Activated CD8-positive, alpha-beta memory T cell treated with anti-CD3 and anti-CD28 coated beads, Interleukin-2, amount 50 U/mL, for 24 hours (primary cell): ENCODE data around the gene PLA2G12B.
"Not testable (repeated sequence)": the region's sequence is repeated elsewhere in the genome, so short reads cannot be mapped to it uniquely, and the experiment has no call there.

Experiments
- DNase-seq: peaks from one replicate; pipeline ENCODE4 v3.0.0-alpha.2; 2020; ENCODE audit errors: extremely low read depth

PLA2G12B gene, protein sequence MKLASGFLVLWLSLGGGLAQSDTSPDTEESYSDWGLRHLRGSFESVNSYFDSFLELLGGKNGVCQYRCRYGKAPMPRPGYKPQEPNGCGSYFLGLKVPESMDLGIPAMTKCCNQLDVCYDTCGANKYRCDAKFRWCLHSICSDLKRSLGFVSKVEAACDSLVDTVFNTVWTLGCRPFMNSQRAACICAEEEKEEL

DNA sequence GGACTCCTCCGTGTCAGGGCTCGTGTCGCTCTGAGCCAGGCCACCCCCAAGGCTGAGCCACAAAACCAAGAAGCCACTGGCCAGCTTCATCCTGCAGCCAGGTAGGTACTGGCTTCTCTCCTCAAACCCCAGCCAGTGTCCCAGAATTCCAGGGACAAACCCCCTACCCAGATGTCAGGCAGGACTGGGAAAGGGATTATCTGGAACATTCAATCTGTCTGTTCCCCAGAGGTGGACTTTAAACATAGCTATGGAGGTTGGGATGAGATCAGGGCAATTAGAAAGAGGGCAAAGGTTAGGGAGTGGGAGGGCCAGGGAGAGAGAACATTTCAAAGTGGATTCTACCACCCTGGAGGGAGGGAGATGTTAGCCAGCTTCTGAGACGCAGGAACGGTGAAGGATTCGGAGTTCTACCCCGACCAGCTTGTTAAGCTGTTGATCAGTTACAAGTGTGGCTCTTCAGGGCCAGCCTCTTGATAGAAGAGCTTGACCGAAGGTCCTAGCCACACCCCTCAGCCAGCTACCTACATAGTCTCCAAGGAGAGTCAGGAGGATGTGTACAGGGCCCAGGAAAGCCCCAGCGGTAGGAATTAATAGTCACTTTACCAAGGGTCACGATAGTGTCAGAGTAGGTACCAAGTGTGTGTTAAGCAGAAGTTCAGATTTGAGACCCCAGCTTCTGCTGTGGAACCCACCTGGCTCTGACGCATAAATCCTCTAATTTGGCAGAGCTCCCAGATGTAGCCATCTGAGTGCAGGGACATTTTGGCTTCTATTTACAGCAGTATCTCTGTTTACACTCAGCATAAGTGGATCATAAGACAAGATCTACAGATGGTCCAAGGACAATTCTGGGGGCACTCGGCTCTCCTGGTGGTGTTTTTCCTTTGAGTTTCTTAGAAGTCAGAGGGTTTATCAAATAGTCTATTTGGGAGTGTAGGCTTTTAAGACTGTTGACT lies at the start of gene PLA2G12B:
Gene PLA2G12B, minus strand, starts transcription at position 211 of the 959 bp plus-strand sequence. Its CDS starts 121 bp downstream, at position 90.
- no peak for DNase-seq

DNA sequence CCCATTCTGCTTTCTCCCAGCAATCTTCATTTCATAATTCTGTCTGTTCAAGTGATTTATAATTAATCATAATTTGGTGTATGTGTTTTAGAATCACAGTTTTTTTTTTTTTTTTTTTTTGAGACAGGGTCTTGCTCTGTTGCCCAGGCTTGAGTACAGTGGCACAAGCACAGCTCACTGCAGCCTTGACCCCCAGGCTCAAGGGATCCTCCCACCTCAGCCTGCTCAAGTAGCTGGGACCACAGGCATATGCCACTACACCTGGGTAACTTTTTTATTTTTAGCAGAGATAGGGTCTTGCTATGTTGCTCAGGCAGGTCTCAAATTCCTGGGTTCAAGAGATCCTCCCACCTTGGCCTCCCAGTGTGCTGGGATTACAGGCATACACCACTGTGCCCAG lies 49.2 kb upstream of the PLA2G12B start:
- DNase-seq = no peak

DNA sequence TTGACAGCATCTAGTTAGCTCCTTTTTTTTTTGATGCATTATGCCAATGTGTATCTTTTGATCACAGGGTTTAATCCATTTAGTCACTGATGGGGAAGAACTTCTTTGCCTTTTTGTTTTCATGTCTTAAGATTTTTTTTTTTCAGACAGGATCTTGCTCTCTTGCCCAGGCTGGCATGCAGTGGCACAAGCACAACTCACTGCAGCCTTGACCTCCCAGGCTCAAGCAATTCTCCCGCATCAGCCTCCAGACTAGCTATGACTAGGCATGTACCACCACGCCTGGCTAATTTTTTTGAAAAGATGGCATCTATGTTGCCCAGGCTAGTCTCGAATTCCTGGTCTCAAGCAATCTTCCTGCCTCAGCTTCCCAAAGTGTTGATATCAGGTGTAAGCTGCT lies 46.4 kb upstream of the PLA2G12B start:
- DNase-seq = no peak

DNA sequence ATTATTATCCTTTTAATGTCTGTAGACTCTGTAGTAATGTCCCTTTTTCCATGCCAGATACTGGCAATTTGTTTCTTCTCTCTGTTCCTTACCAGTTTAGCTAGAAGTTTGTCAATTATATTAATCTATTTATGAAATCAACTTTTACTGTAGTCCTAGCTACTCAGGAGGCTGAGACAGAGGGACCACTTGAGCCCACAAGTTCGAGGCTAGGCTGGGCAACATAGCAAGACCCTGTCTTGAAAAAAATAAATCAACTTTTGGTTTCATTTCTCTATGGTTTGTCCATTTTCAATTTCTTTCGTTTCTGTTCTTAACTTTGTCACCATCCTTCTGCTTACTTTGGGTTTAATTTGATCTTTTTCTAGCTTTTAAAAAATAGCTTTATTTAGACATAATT lies 42.5 kb upstream of the PLA2G12B start:
- no peak for DNase-seq

DNA sequence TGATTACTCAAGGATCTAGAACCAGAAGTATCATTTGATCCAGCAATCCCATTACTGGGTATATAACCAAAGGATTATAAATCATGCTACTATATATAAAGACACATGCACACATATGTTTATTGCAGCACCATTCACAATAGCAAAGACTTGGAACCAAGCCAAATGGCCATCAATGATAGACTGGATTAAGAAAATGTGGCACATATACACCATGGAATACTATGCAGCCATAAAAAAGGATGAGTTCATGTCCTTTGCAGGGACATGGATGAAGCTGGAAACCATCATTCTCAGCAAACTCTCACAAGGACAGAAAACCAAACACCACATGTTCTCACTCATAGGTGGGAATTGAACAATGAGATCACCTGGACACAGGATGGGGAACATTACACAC lies 40.9 kb upstream of the PLA2G12B start:
- not testable (repeated sequence) for DNase-seq

DNA sequence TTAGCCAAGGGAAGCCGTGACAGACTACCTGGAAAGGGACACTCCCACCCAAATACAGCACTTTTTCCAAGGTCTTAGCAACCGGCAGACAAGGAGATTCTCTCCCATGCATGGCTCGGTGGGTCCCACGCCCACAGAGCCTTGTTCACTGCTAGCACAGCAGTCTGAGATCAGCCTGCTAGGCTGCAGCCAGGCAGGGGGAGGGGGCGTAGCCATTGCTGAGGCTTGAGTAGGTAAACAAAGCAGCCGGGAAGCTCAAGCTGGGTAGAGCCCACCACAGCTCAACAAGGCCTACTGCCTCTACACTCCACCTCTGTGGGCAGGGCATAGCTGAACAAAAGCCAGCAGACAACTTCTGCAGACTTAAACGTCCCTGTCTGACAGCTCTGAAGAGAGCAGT lies 35.2 kb upstream of the PLA2G12B start:
- not testable (repeated sequence) for DNase-seq

DNA sequence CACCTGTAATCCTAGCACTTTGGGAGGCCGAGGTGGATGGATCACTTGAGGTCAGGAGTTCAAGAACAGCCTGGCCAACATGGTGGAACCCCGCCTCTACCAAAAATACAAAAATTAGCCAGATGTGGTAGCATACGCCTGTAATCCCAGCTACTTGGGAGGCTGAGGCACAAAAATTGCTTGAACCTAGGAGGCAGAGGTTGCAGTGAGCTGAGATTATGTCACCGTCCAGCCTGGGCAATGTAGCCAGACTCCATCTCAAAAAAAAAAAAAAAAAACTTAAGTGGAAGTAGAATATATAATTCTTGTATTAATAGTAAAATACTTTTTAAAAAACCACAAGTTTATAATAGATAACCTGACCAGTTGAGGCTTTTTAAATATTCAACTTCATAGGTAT lies 30.0 kb upstream of the PLA2G12B start:
- DNase-seq = not testable (repeated sequence)

DNA sequence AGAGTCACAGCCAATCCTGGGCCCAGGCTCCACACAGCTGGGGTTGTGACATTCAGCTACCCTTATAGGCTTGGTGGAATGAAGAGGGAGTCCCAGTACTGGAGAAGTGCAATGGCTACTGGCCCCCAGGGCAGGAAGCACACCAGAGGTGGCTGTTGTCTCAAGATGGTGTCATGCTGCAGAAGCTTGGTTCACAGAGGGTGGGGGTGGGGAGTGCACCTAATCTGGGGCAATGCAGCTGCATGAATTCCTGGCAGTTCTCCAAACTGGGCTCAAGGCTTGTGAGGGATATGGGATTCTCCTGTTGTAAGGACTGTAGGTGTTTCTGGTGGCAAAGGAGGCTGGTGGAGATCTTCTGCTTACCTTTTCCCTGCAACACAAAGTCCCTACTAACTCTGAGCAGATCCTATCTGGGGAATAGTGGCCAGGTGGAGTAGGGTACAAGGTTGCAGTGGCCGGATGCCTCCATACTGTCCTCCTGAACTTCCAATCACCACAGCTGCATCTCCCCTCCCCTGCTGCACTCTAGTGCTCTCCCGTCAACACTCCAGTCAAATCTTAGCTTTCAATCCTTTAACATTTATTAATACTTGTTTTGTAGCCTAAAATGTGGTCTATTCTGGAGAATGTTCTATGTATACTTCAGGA lies 27.4 kb upstream of the PLA2G12B start:
- DNase-seq = no peak

DNA sequence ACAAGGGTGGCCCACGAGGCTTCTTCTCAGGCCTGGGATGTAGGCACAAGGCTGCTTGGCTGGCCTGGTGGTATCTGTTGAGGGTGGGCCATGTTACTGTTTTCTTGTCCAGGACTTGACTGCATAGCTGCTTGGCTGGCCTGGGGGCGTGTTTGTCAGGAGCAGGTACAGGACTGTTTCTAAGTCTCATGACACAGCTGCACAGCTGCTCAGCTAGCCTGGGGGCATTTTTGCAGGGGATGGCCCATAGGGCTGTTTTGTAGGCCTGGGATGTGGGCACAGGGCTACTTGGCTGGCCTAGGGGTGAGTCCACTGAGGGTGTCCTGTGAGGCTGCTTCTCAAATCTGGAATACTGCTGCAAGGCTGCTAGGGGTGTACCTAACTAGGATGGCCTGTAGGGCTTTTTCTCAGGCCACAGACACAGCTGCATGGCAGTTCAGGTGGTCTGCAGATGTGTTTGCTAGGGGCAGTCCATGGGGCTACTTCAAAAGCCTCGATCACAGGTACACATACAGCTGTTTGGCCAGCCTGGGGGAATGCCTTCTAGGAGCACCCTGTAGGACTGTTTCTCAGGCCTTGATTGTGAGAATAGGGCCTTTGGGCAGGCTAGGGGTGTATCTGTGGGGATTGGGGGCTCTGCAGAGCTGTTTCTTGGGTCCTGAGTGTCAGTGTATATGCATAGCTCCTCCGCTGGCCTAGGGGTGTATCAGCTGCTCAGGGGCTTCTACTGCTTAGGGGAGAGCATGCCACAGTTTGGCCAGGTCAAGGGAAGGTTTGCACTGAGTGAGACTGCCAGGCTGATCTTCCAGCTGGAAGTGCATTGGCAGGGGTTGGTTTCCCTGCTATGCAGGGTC lies 26.6 kb upstream of the PLA2G12B start:
- no peak for DNase-seq

DNA sequence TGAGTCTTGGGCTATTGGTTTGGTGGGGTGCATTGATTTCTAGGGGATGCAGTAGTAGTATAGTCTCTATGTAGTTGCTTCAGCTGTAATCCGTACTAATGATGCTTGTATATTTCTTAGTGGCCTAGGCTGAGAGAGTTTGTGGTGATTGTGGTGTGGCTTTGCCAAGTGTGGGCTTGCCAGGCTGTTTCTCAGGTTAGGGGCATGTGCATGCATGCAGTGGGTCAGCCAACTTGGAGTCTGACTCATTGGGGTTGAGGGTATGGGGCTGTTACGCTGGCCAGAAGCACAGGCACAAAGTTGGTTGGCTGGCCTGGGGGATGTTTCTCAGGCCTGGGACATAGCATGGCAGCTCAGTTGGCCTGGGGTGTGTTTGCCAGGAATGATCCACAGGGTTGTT lies 25.7 kb upstream of the PLA2G12B start:
- no peak for DNase-seq

DNA sequence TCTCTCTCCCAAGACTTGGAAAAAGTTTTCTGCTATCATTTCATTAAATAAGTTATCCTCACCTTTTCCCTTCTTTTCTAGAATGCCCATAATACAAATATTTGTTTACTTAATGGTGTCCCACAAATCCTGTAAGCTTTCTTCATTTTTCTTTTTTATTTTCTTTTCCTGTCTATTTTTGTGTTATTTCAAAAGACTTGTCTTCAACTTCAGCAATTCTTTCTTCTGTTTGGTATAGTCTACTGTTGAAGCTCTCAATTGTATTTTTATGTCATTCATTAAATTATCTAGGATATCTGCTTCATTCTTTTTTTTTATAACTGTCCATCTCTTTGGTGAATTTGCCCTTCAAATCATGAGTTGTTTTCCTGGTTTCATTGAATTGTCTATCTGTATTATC lies 25.1 kb upstream of the PLA2G12B start:
- DNase-seq = no peak

DNA sequence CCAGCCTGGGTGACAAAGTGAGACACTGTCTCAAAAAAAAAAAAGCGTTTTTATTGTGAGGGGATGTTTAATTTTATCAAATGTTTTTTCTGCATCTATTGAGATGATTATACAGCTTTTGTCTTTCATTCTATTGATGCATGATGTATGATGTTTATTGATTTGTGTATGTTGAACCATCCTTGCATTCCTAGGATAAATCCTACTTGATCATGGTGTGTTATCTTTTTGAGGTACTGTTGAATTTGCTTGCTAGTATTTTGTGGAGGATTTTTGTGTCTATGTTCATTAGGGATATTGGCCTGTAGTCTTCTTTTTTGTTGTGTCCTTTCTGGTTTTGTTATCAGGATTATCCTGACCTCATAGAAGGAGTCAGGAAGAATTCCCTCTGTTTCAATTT lies 22.3 kb upstream of the PLA2G12B start:
- no peak for DNase-seq

DNA sequence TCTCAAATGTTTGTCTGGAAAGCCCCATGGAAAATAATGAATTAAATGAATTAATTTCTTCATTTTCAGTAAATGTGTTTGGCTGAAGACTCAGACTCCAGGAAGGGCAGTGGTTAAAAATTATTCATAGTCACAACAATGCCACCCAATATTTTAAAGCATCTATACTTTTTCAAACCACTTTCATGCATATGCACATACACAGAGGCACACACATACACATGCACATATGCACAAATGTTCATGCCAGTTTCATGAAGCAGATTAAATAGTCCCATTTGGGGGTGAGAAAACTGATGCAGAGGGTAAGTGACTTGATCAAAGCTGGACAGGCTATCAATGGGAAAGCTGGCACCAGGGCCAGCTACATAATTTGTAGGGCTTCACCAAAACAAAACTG lies 1.4 kb upstream of the PLA2G12B start:
- DNase-seq = no peak

DNA sequence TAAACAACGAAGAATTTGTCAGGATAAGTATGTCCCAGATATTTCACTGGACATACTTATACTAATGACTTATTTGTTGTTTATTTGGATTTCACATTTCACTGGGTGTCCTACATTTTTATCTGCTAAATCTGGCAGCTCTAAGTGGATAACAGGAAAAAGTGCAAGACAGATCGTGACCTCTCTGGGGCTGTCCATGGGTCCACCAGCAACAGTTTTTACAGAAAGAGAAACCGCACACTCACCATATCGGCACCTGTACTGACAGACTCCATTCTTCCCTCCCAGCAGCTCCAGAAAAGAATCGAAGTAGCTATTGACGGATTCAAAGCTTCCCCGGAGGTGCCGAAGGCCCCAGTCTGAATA lies 393 bp downstream of the PLA2G12B start:
- DNase-seq = no peak

DNA sequence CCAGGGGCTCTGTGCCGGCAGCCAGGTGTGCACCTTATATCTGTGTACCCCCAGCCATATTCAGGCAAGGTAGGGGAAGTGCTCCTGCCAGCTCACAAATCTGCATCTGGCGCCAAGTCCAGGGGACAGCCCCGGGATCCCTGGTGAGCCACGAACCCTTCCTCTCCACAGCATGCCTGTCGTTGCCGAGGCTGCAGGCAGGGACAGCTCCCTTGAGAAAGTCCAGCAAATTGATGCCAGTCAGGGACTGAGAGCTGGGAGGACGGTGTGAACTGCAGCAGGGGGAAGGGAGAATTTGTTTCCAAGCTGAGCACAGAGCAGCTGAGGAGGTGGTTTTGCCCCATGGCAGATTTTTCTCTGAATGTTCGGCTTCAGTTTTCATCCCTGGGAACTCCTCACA lies 919 bp downstream of the PLA2G12B start:
- DNase-seq = no peak

DNA sequence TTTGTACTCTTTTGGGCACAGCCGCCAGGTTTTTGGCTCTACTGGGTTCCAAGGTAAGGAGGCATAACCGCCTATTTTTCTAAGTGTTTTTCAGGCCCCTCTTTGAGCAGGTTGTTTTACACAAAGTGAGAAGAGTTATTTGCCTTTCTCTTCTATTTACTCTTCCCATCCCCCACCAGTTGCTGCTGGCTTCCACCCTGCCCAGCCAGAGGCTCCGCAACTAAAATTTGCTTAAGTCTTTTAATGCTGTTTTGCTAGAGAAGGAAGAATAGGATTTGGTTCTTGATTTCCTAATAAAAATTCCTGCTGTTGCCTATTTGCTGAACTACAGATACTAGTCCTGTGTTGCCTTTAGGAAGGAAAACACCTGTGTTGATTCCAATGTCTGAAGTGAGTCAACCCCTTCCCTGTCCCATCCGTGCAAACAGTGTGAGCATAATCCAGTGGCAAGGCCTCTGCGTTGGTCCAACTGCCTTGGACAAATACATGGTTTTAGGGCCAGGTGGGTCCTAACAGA lies 1.9 kb downstream of the PLA2G12B start:
- no peak for DNase-seq

DNA sequence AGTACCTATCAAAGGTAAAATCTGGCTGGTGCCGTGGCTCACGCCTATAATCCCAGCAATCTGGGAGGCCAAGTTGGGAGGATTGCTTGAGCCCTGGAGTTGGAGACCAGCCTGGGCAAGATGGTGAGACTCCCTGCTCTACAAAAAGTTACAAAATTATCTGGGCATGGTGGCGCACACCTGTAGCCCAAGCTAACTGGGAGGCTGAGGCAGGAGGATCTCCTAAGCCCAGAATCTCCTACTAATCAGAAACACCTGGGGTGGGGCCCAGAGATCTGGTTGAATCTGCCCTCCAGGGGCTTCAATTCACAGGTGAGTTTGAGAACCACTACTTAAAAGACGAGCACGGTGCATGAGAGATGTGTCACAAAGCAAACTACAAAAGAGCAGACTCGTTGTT lies 2.4 kb downstream of the PLA2G12B start:
- DNase-seq = no peak

DNA sequence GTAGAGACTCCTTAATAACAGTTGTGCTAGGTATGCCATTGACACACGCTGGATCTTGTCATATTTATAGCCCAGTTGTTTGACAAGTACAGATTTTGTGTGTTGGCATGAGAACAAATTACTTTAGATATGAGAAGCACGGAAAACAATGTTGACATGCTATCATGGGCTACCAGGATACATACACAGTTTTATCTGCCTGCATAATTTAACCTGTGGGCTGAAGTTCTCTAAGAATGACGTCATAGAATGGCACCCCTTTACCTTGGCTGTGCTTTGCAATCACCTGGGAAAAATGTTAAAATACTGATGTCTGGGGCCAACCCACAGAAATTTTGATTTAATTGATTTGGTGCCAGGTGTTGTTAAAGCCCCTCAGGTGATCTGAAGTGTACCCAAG lies 2.8 kb downstream of the PLA2G12B start:
- DNase-seq = no peak

DNA sequence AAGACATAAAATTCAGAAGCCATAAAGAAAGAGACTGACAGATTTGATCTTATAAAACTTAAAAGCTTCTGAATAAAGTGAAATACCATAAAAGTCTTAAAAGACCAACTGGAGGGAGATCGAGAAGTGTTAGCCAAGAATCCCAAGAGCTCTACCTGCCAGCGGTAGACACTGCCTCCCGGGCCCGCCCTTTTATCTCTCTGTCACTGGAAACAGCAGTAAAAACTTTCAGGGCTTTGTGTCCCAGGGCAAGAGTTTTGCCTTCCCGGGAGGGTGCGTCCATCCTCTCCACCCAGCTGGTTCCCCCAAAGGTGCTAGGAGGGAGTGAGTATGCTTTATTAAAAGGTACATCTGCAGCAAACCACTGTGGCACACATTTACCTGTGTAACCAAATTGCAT lies 5.8 kb downstream of the PLA2G12B start:
- DNase-seq = no peak

DNA sequence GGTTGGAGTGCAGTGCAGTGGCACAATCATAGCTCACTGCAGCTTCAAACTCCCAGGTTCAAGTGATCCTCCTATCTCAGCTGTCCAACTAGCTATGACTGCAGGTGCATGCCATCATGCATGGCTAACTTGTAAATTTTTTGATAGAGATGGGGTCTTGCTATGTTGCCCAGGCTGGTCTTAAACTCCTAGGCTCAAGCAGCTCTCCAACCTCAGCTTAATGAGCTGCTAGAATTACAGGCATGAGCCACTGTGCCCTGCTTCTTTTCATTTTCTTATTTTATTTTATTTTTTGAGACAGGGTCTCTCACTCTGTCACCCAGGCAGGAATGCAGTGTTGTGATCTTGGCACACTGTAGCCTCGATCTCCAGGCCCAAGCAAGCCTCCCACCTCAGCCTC lies 7.6 kb downstream of the PLA2G12B start:
- no peak for DNase-seq

DNA sequence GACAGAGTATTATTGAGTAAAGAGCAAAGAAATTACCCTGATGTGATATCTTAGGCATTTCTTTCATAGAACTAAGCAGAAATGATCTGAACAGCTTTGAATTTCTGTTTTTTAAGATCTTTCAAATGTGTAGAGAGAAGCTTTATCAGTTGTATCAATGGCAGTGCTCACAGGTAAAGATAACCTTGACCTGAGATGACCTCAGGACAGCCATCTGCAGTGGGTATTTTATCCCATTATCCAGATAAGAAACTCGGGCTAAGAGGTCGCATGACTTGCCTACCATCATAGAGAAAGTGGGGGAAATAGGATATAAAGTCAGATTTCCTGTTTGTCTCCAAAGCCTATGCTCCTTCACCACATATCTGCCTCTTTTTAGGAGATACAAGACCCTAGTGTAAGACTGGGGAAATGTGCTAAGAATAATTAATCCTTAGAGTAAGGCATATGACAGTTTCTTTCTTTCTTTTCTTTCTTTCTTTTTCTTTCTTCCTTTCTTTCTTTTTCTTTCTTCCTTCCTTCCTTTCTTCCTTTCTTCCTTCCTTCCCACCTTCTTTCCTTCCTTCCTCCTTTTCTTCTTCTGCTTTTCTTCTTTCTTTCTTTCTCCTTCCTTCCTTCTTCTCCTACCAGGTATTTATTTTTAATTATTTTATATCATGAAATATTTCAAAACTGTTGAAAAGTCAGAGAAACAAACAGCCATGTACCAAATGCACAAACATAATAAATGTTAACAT lies 10.9 kb downstream of the PLA2G12B start:
- no peak for DNase-seq
